ENCODE data around the gene BCL2.

The BCL2 gene

GRCh38 chr18:63143330-63143771 is 176.2 kb downstream of the BCL2 start:
- TF ChIP-seq CTCF (IDR thresholded peaks at IDR 0.05; ENCODE audit: low read depth, low read length, missing control alignments) = no peak
- no peak overlapping the region for H3K4me3 ChIP-seq (ENCODE audit: low read depth, low read length)

DNA sequence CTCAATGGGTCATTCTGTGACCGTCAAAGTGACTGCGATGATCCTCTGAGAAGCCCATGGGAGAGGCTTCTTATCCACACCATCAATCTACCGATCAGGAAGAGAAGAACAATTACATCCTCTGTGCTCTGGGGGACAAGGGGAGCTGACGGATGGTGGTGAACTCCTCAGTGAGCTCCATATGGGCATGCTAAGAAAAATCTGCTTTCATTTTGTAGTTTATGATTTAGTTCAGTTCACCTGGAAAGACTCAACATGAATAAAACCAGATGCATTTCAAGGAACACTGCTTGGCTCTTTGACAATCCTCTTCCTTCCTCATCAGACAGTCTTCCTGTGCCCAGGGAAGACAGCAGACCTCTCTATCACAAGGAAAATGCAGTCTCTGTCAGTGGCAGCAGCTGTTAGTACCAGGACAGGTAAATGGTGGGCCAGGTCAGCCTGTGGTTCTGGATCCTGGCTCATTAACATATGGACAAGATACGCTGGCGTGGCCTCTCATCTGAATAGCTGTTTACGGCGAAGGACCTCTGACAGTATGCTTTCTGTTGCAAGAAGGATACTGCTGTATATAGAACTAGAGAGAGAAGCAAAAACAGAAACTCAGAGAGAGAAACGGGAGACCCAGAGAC is 176.9 kb downstream of the BCL2 start:
- no peak for TF ChIP-seq CTCF (IDR thresholded peaks at IDR 0.05; ENCODE audit: low read depth, low read length, missing control alignments)
- DNase-seq (ENCODE audit: low read depth) = no peak
- H3K4me3 ChIP-seq (ENCODE audit: low read depth, low read length) = peak overlapping the region; percentile 12; the same call in 1 of the 2 replicates

More at GRCh38 chr18:63143330-63143771, 176.2 kb downstream of the BCL2 start:
- no peak for DNase-seq (ENCODE audit: low read depth)

DNA sequence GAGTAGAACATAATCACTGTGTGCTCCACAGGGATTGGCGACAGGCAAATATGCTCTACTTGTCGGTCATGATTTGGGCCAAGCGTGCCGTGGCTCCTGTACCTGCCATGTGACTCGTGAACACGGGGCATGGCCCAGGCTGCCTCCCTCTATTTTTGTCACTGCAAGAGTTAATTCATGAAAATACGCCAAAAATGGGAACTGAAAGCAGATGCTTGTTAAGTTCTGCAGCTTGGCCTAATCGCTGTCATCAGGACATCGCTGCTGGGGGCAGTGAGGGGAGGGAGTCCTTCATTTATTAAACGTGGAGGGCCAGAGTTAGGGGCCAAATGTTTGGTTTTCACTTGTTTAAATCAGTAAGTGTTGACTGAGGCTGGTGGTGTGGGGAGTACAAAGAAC is 177.8 kb downstream of the BCL2 start:
- peak overlapping the region; percentile 10; the same call in 1 of the 2 replicates for H3K4me3 ChIP-seq (ENCODE audit: low read depth, low read length)
- TF ChIP-seq CTCF (IDR thresholded peaks at IDR 0.05; ENCODE audit: low read depth, low read length, missing control alignments) = no peak
- DNase-seq (ENCODE audit: low read depth) = peak; percentile 91

GRCh38 chr18:63140997-63141777 is 178.4 kb downstream of the BCL2 start:
- no peak for DNase-seq (ENCODE audit: low read depth)
- TF ChIP-seq CTCF (IDR thresholded peaks at IDR 0.05; ENCODE audit: low read depth, low read length, missing control alignments) = no peak
- H3K4me3 ChIP-seq (ENCODE audit: low read depth, low read length) = peak overlapping the region; percentile 10; the same call in 1 of the 2 replicates

DNA sequence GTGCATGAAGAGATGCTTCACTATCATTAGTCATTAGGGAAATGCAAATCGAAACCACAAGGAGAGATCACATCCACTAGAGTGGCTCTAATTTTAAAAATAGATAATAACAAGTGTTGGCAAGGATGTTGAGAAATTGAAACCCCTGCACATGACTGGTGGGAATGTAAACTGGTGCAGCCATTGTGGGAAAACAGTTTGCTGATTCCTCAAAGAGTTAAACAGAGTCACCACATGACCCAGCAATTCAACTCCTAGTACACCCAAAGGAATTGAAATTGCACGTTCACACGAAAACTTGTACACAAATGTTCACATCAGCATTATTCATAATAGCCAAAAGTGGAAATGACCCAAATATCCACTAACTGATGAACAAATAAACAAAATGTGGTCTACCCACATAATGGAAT is 179.5 kb downstream of the BCL2 start:
- DNase-seq (ENCODE audit: low read depth) = no peak
- no peak for TF ChIP-seq CTCF (IDR thresholded peaks at IDR 0.05; ENCODE audit: low read depth, low read length, missing control alignments)
- no peak overlapping the region for H3K4me3 ChIP-seq (ENCODE audit: low read depth, low read length)

DNA sequence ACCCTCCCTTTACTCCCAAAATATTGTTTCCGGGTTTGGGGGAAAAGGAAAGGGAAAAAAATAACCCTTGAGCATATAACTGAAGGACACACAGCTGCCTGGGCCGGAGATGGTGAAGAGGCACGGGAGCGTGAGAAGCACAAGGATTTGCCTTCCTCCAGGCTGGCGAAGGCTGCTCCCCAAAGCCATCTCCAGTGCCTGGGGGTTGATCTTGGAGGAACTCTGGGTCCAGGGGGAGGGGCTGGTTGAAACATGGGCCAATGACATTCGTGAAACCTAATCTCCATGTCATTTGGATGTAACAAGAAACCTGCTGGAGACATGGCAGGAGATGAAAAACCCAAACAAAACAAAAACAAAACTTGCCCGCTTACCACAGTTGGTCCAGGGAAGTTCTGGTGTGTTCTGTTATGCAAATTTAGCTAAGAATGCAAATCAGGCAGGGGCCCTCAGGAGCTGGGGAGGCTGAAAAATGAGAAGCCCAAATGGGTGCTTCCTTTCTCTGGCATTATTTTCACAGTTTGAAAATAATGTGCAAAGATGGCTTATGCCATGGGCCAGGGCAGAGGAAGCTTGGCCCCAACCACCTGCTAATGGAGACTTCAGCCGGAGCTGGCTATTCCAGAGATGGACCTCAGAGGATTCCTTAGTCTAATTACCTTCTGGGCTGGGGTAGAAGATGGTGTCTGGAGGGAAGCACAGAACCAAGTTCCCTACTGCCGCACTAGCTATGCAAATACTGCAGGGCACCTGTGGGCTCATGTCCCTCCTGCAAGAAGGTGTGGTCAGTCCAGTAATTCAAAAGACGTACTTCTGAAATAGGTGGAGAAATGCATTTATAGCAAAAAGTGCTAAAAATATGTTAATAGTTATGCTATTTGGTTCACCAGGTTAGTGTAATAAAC is 180.9 kb downstream of the BCL2 start:
- DNase-seq (ENCODE audit: low read depth) = peak; percentile 87
- TF ChIP-seq CTCF (IDR thresholded peaks at IDR 0.05; ENCODE audit: low read depth, low read length, missing control alignments) = no peak
- H3K4me3 ChIP-seq (ENCODE audit: low read depth, low read length) = peak overlapping the region; percentile 56

Measured in GM12864 (cell line).